ENCODE data around the gene ATP9B.

GRCh38 chr18:79260510-79260909 lies 191.3 kb downstream of the ATP9B start:
- TF ChIP-seq, protein P1, sequence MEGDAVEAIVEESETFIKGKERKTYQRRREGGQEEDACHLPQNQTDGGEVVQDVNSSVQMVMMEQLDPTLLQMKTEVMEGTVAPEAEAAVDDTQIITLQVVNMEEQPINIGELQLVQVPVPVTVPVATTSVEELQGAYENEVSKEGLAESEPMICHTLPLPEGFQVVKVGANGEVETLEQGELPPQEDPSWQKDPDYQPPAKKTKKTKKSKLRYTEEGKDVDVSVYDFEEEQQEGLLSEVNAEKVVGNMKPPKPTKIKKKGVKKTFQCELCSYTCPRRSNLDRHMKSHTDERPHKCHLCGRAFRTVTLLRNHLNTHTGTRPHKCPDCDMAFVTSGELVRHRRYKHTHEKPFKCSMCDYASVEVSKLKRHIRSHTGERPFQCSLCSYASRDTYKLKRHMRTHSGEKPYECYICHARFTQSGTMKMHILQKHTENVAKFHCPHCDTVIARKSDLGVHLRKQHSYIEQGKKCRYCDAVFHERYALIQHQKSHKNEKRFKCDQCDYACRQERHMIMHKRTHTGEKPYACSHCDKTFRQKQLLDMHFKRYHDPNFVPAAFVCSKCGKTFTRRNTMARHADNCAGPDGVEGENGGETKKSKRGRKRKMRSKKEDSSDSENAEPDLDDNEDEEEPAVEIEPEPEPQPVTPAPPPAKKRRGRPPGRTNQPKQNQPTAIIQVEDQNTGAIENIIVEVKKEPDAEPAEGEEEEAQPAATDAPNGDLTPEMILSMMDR (IDR thresholded peaks at IDR 0.05) = no peak
- TF ChIP-seq ZFX (IDR thresholded peaks at IDR 0.05; ENCODE audit: borderline replicate concordance) = no peak
